Activated CD4-positive, alpha-beta T cell treated with anti-CD3 and anti-CD28 coated beads, Interleukin-2, amount 50 U/mL, for 24 hours (primary cell): ENCODE measurements around the gene ADA.
A peak's percentile ranks its signal among the peaks of the same experiment; 100 is the strongest.

ENCODE experiments used
- DNase-seq, 2 donors: peaks; one replicate each; pipeline ENCODE4 v3.0.0-alpha.2; 2020; ENCODE audit warnings: low read depth in 1 of 2, low spot score in 1 of 2

The ADA gene

GRCh38 chr20:44625361-44625760, 26.1 kb downstream of the ADA start:
- DNase-seq: no peak

- DNase-seq: no peak
Observed at GRCh38 chr20:44624743-44625271, 26.7 kb downstream of the ADA start.

GRCh38 chr20:44624152-44624551, 27.3 kb downstream of the ADA start:
- DNase-seq: no peak

GRCh38 chr20:44622501-44623270, 28.8 kb downstream of the ADA start:
- no peak for DNase-seq

- no peak for DNase-seq
Observed at GRCh38 chr20:44621939-44622338, 29.6 kb downstream of the ADA start.

- DNase-seq: no peak
Observed at GRCh38 chr20:44621325-44621724, 30.2 kb downstream of the ADA start.

GRCh38 chr20:44620030-44620429, 31.5 kb downstream of the ADA start:
- DNase-seq: no peak

GRCh38 chr20:44619294-44619693, 32.2 kb downstream of the ADA start:
- DNase-seq: no peak

GRCh38 chr20:44618318-44618731, 33.2 kb downstream of the ADA start:
- peak in 1 of 2 donors; percentile 4 for DNase-seq

- DNase-seq: no peak
Observed at GRCh38 chr20:44616604-44616964, 34.9 kb downstream of the ADA start.

GRCh38 chr20:44615876-44616603, 35.5 kb downstream of the ADA start:
- DNase-seq: no peak

- no peak for DNase-seq
Observed at GRCh38 chr20:44615169-44615791, 36.2 kb downstream of the ADA start.

- no peak for DNase-seq
Observed at GRCh38 chr20:44614525-44614924, 37.0 kb downstream of the ADA start.

- no peak for DNase-seq
Observed at GRCh38 chr20:44613575-44613974, 37.9 kb downstream of the ADA start.

- no peak for DNase-seq
Observed at GRCh38 chr20:44610313-44610962, 41.1 kb downstream of the ADA start.

- peak; percentile 74 to 77 for DNase-seq
Observed at GRCh38 chr20:44609516-44610312, 41.8 kb downstream of the ADA start.

GRCh38 chr20:44609006-44609515, 42.4 kb downstream of the ADA start:
- DNase-seq: no peak

GRCh38 chr20:44606725-44607441, 44.6 kb downstream of the ADA start:
- DNase-seq: no peak

GRCh38 chr20:44603327-44603726, 48.2 kb downstream of the ADA start:
- no peak for DNase-seq

- DNase-seq: no peak
Observed at GRCh38 chr20:44601801-44602204, 49.7 kb downstream of the ADA start.
